AG04450 (cell line): ENCODE results near the gene DNALI1. TPM values are rescaled to one million over a fixed set of nuclear protein-coding genes. Genes with fewer than 3 reads are reported as not detected.
"Not testable (repeated sequence)": the region's sequence is repeated elsewhere in the genome, so short reads cannot be mapped to it uniquely, and the experiment has no call there.

Experiments used
- CTCF ChIA-PET: fragments of 300-600, 350-600 bp; formaldehyde crosslinking; extraction: SDS; loops from one replicate; lab custom pipeline; 2022; ENCODE audit warnings: antibody characterized with exemption, inconsistent platforms; lab: Charles Lee
- POLR2A ChIA-PET: fragments of 350-600 bp; formaldehyde crosslinking; extraction: SDS; loops from one replicate; lab custom pipeline; 2021; ENCODE audit warnings: antibody characterized with exemption, inconsistent platforms; lab: Yijun Ruan, JAX
- DNase-seq: peaks from one replicate; pipeline ENCODE4 v3.0.0-alpha.2; 2011; ENCODE audit warnings: low read depth, low spot score
- H3K27ac ChIP-seq: one replicate; pipeline ENCODE4 v1.5.1; 2012; ENCODE audit warnings: low read depth, low read length, control low read depth
- H3K27me3 ChIP-seq: one replicate; pipeline ENCODE4 v1.6.0; 2012; ENCODE audit warnings: low read length; ENCODE audit not compliant: control insufficient read depth, insufficient read depth
- H3K4me3 ChIP-seq: 2 replicates; pipeline ENCODE4 v1.5.1; 2011; ENCODE audit warnings: mild to moderate bottlenecking, low read depth, low read length, control low read depth
- H3K9me3 ChIP-seq: 2 replicates; pipeline ENCODE4 v1.5.1; 2012; ENCODE audit warnings: low read length; ENCODE audit not compliant: control insufficient read depth, insufficient read depth
- CTCF ChIP-seq: IDR thresholded peaks from 2 replicates; pipeline ENCODE4 v1.5.1; 2011; ENCODE audit warnings: low read depth, low read length, control low read depth, inconsistent platforms
- polyA plus RNA-seq: library from polyadenylated mRNA; depleted of rRNA; stranded (reverse); fragments of >200 nt; gene quantifications from 2 replicates; pipeline ENCODE4 v1.2.3, GENCODE V29; 2011

DNALI1 gene
- polyA plus RNA-seq, 1 experiment = 14.2 TPM

- CTCF ChIA-PET = interaction anchor here (1.1 to 2.0 kb wide), 2 partner anchors 42 to 46 kb away, joined by 3 to 14 read pairs; partner anchors contain the start of gene MEAF6
- DNase-seq = no peak
- no peak overlapping the region for H3K27ac ChIP-seq
- TF ChIP-seq CTCF = no peak
- peak overlapping the region; percentile 70 for H3K4me3 ChIP-seq
- H3K9me3 ChIP-seq = peaks cover 4% of the 10 kb centered on the region
- H3K27me3 ChIP-seq = no peaks in the 10 kb centered on the region
- POLR2A ChIA-PET = no interaction called here
Observed at GRCh38 chr1:37557402-37557801, 662 bp downstream of the DNALI1 start.

GRCh38 chr1:37558411-37558810, 1.7 kb downstream of the DNALI1 start:
- TF ChIP-seq CTCF = no peak
- Histone ChIP-seq H3K4me3 (no peak overlapping the region), H3K9me3 (peaks cover 4% of the 10 kb centered on the region), H3K27ac (no peak overlapping the region), H3K27me3 (no peaks in the 10 kb centered on the region)
- CTCF ChIA-PET = no interaction called here
- DNase-seq = no peak
- POLR2A ChIA-PET = no interaction called here

GRCh38 chr1:37559080-37559479, 2.3 kb downstream of the DNALI1 start:
- Histone ChIP-seq H3K4me3 (no peak overlapping the region), H3K27me3 (no peaks in the 10 kb centered on the region), H3K27ac (no peak overlapping the region), H3K9me3 (peaks cover 4% of the 10 kb centered on the region)
- DNase-seq = no peak
- ChIA-PET POLR2A (no interaction called here), CTCF (no interaction called here)
- TF ChIP-seq CTCF = no peak

- DNase-seq, H3K9me3 ChIP-seq, H3K27me3 ChIP-seq, H3K4me3 ChIP-seq, H3K27ac ChIP-seq, POLR2A ChIA-PET: not testable (repeated sequence)
- CTCF ChIA-PET = interaction anchor here (1.1 kb wide), 1 partner anchor 122 kb away, joined by 3 read pairs; no protein-coding TSS in a partner anchor
Observed at GRCh38 chr1:37559957-37560379, 3.2 kb downstream of the DNALI1 start.

GRCh38 chr1:37560401-37561132, 3.8 kb downstream of the DNALI1 start:
- no peak overlapping the region for H3K27ac ChIP-seq
- no peak for TF ChIP-seq CTCF
- H3K9me3 ChIP-seq = peaks cover 4% of the 10 kb centered on the region
- ChIA-PET POLR2A (no interaction called here), CTCF (interaction anchor here (1.1 kb wide), 1 partner anchor 121 kb away, joined by 3 read pairs; no protein-coding TSS in a partner anchor)
- no peak for DNase-seq
- no peak overlapping the region for H3K4me3 ChIP-seq
- H3K27me3 ChIP-seq = no peaks in the 10 kb centered on the region
